Raji (cell line): ENCODE results near the gene SIRT1.

Source experiments
- POLR2A ChIP-seq: IDR thresholded peaks from 2 replicates; pipeline ENCODE4 v1.6.1; 2011; ENCODE audit warnings: low read depth, low read length, control low read depth; ENCODE audit not compliant: insufficient read depth

Gene SIRT1

DNA sequence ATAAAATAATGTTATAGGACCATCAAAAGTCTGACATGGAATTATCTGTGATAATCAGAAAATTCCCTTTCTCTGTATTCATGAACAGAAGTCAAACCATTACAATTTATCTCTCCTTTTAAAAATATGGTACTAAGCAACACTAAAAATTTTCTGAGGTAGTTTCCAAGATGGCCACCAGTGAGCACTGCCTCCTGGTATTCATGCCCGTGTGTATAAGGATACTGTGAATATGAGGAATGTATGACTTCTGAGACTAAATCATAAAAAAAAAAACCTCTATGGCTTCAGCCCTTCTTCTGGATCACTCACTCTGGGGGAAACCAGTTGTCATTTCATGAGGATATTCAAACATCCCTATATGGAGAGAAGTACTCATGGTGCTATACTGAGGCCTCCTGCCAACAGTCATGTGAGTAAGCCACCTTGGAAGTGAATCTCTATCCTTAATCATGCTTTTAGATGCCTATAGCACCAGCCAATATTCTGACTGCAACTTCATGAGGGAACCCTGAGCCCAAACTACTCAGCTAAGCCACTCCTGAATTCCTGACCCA, 41.1 kb downstream of the SIRT1 start:
- TF ChIP-seq POLR2A = no peak

DNA sequence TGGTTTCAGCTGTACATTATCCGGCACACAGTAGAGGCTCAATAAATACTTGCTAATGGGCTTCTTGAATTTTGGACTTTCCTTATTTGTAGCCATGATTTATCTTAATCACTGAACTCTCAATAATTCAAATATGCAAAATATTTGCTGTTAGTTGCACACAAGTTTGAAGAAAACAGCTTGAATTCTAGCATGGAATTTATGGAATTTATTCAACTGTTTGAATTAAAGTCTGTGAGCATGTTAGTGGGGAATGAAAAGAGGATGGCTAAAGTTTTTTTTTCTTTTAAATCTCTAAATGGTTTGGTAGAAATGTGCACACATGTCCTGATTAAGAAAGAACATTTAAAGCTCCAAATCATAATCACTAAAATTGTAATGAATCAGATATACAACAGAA, 42.5 kb downstream of the SIRT1 start:
- no peak for TF ChIP-seq POLR2A

DNA sequence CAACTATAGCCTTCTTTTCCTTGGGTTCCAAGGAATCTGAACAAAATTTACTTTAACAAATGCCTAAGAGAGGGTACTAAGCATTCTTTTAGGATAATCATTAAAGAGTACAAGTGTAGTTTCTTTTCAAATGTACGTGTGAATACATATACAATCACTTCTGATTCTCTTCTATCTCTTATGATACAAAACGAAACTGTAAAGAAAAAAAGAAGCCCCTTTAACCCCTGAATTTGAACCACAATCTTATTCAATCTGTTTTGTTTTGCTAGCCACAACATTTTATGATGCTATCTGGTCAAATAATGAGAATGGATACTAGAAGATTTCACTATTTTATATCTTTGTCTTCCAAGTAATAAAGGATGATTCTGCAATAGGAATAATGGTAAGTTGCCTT, 48.7 kb downstream of the SIRT1 start:
- TF ChIP-seq POLR2A = no peak

DNA sequence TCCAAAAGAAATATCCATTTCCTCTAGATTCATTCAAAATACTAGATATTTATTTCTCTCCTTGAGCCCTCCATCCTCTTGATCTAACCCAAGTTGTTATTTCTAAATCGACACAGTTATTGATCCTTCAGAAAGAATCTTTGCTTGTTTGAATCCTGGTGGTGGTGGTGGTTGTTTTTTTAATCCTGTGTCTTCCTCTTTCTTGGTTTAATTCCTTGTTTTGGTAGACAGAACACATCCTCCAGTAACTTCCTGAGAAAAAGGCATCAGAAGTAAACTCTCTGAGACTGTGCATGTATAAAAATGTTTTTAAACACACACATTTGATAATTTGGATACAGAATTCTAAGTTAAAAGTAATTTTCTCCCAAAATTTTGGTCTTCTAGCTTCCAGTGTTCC, 49.9 kb downstream of the SIRT1 start:
- TF ChIP-seq POLR2A = no peak

DNA sequence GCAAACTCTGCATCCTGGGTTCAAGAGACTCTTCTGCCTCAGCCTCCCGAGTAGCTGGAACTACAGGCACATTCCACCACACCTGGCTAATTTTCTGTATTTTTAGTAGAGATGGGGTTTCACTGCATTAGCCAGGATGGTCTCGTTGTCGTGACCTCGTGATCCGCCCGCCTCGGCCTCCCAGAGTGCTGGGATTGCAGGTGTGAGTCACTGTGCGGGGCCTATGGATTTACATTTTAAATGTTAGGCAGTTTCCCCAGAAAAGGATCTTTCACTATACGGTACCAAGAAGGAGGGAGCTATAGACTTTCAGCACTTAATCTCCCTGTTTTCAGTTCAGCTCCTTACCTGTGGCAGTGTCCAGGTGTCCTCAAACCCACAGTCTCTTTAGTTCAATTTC, 50.8 kb downstream of the SIRT1 start:
- no peak for TF ChIP-seq POLR2A

DNA sequence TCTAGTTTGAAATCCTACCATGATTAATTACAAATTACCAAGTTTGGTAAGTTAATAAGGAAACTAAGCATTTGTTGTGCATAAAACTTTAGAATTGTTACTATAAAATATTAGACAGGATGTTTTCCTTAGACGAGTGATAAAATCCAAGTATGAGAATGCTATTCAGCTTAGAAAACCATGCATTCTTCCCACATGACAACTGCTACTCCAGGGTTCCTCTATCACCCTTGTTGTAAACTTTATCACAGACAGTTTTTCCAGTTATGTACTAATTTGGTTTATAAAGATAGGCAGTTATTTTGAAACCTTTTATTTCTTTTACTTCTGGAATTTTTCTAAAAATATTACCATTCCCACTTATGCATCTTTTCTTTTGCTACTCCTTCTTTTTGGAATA, 52.0 kb downstream of the SIRT1 start:
- TF ChIP-seq POLR2A = no peak

DNA sequence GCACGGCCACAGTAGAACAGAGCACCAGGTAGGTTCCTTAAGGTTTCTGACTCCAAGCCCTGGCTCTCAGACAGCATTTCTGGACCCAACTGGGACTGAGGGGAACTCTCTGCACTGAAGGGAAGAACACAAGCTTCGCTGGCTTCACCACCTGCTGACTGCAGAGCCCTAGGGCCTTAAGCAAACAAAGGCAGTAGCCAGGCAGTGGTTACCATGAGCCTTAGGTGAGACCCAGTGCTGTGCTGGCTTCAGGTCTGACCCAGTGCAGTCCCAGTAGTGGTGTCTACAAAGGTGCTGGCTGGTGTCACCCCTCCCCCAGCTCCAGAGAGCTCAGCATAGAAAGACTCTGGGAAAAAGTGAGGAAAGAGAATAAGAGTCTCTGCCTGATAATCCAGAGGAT, 59.5 kb downstream of the SIRT1 start:
- TF ChIP-seq POLR2A = no peak

DNA sequence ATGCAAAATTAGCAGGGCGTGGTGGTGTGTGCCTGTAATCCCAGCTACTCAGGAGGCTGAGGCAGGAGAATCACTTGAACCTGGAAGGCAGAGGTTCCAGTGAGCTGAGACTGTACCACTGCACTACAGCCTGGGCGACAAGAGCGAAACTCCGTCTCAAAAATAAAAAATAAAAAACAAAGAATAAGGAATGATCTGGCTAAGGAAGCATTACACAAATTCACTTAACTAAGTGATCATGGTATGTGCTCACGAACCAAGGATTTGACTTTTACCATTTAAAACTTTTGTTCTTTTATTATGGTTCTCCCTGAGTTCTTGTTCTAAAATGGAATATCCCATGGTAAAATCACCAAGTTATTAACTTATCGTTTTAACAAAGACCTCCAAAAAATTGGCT, 71.2 kb downstream of the SIRT1 start:
- TF ChIP-seq POLR2A = no peak

DNA sequence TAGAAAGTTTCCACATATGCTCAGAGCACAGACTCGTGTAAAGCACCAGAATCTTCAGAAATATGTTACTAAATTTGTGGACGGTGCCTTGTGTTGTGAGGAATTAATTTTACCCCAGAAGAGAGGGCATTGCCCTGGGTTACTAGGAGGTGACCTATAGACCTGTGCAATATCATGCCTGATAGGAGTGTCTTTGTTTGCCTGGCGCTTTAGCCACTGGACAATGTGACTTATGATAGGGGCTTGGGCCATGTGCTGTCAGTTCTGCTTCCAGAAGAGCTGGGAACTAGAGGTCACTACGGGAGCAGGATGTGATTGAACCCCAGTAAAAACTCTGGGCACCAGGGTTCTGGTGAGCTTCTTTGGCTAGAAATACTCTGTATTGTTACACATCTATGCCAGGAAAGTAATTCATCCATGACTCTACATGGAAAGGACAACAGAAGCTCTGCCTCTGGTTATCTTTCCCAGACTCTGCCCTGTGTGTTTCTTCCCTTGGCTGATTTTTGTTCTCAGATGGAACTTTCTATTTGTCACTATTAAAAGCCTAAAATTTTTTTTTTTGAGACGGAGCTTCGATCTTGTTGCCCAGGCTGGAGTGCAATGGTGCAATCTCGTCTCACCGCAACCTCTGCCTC, 75.5 kb downstream of the SIRT1 start:
- no peak for TF ChIP-seq POLR2A

DNA sequence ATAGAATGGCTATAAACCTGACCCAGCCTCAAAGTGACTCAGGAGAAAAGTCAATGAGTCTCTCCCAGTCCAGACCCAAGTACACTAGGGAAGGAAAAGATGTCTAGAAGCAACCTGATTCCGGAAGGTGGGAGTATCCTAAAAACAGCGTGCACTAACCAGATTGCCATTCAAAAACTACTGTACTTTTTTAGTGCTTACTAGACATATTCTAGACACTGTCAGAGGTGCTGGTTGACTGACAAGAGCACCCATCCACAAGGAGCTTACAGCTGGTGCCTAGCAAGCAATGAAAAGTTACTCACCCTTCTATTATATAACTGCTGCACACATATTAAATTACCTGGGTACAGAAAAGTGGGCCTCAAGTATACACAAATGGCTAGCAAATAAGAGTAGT, 81.0 kb downstream of the SIRT1 start:
- TF ChIP-seq POLR2A = no peak
